Stimulated activated CD8-positive, alpha-beta memory T cell treated with anti-CD3 and anti-CD28 coated beads, Interleukin-15, amount 100 ng/mL, for 1 hour (primary cell): ENCODE measurements around the gene NARF.
A peak's percentile ranks its signal among the peaks of the same experiment; 100 is the strongest.
"Not testable (repeated sequence)": the region's sequence is repeated elsewhere in the genome, so short reads cannot be mapped to it uniquely, and the experiment has no call there.

Experiments
- DNase-seq: peaks from one replicate; pipeline ENCODE4 v3.0.0-alpha.2; 2020; ENCODE audit warnings: low read depth

NARF gene

DNA sequence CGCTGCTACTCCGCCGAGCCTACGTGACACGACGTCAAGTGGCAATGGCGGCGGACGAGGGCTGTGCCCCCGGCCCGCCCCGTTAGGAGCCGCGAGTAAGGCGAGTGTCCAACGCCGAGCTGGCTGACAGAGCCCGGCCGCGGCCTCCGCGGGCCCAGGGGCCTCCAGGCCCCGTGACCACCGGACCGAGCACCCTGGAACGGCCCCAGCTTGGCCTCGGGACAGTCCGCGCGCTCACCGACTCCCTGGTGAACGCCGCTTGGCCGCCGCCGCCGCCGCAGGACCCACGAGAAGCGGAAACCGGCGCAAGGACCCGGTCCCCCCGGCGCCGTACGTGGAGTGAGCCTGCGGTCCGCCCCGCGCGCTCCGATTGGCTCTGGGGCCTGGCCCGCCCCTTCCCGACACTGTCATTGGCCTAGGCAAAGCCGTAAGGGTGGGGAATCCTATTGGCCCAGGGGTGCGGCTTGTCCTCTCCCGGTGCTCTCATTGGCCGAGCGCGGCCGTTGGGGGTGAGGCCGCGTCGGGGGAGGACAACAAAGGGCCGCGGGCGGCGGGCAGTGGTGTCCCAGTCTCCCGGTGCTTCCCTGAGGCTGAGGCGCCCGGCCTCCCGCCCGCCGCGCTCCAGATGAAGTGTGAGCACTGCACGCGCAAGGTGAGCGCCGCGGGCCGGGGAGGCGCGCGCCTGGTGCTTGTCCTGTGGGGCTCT, at the start of gene NARF:
Gene NARF (plus strand): TSS at position 563 of the 706 bp plus-strand sequence. CDS start 63 bp downstream, at position 626.
- DNase-seq = peak; percentile 89

DNA sequence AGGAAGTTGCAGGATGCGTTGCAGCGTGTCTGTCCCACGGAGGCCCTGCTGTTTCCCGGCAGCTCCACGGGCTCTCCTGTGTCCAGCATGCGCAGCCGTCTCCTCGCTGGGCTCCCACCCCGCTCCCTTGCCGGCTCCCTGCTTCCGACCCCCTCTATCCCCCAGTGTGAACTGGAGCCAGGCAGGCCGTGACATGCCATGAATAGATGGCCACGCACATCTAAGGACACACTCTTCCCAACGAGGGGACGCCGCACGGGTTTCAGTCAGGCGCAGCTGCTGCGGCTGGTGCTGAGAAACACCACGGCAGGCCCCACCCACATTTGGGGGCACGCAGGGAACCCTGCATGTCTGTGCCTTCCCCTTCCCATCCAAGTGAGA, 49.6 kb upstream of the NARF start:
- no peak for DNase-seq

DNA sequence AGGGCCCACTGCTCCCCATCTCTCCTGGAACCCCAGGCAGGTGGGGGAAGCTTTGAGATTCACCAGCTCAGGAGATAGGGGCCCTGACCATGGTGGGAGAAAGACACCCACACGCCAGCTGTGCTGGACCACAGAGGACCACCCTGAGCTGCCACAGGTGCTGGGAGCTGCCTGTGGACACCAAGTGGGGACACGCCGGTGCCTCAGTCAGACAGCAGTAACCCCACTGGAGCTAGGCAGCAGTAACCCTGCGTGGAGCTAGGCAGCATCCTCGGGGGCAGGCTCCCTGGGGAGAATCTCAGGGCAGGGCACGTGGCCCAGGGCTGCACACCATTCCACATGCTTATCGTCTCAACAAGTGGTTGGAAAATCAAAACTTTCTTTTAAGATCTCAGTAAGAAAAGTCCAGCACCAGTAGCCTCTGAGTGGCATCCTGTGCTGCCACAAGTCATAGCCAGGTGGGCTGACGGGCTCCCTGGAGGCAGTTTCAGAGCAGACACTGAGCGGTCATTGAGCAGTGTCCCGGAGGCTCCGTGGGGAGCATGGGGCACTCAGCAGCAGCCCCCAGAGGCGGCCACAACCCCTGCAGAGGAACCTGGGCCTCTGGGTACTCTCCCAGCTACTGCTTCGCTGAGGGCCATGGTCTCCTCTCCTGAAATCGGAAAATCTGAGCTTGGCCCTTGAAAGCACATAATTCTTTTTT, 48.4 kb upstream of the NARF start:
- DNase-seq = no peak

DNA sequence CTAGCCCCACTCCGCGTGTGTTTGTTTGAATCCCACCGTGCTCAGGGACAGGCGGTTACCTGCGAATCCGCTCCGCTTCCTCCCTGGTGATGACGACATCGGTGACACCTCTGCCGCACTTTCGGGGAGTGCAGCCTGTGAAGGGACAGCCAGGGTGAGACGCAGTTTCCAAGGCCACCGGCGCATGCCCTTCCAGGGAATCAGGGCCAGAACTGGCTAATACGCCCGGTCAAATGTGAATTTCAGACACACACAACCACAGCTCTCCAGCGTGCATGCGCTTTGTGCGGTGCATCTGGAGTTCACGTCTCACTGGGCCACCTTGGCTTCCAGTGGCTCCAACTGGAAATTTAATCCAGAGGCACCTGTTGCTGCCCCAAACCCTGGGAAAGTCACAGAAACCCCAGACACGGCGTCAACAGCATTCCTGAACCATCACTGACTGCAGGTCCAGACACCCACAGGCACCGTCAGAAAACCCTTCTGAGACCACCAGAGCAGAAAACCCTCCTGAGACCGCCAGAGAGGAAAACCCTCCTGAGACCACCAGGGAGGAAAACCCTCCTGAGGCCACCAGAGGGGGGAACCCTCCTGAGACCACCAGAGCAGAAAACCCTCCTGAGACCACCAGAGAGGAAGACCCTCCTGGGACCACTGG, 47.0 kb upstream of the NARF start:
- no peak for DNase-seq

DNA sequence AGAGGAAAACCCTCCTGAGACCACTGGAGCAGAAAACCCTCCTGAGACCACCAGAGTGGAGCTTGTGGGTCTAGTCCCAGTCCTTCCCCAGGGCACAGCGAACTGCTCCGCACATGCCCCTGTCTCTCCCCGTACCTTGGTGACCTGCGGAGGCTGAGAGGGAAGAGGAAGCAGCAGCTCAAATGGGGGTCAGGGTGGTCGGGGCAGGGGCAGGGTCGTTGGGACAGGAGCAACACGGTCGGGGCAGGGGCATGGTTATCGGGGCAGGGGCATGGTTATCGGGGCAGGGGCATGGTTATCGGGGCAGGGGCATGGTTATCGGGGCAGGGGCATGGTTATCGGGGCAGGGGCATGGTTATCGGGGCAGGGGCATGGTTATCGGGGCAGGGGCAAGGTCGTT, 46.5 kb upstream of the NARF start:
- not testable (repeated sequence) for DNase-seq

DNA sequence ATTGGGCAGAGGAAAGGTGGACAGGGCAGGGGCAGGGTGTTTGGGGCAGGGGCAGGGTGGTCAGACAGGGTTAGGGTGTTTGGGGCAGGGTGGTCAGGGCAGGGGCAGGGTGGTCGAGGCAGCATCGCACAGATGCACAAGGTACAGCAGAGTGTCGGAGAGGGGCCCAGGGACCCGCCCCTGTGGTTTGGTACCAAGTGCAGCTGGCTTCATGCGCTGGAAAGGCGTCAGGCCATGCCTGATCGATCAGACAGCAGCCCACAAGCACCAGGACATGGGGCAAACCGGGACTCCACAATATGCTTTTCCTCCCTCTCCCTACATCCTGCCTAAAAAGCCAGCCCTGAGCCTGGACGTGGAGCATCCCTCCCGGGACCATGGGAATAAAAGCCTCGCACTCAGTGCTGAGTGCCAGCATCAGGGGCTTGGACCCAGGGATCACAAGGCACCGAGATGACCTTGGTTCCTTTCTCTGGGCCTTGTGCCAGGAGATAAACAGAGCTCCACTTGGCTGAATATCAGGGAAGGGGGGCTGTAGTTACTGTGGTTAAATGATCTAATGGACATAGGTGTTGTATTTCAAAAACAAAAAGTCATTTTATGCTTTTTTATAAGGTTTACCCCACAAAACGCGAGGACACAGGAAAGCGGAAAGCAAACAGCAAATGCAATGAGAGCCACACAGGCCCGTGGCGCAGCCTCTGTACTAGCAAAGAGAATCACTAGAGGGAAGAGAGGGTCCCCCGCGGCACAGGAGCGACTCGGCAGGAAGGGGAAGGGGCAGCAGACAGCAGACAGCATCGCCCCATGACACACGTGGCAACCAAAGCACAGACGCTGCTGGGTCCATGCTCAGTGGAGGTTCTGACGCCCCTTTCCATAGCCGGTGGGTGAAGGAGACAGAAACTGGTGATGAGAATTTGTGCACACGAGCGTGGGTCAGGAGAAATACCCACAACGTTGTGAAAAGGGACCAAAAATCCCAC, 45.7 kb upstream of the NARF start:
- no peak for DNase-seq

DNA sequence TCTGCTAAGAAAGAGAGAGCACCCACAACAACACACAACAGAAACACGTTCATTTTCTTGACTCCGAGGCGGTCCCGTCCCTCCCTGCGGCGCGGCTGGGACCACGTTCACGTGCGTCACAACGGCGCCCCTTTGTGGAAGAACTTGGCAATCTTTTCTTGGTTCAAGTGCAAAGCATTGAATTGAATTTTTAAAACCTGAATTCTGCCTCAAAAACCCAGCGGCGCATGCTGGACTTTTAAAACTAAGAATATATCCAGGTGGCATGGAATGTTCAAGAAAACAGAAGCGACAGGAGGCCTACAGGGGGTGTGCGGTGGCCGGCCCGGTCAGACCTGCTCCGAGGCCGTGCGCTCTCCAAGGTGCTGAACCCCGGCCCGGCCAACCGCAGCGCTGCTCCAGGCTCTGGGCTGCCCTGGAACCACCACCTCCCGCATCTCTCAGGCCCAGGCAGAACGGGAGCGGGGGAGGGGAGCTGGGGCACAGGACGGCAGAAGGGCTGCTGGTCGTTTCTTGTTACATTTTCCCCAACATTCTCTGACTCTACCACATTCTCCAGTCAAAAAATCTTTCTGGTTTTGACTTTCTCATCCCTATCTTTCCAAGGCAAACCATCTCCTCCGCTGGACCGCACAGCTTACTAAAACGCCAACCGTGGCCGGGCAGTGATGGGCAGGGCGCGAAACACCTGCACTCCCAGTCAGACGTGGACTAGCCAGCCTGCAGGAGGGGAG, 43.8 kb upstream of the NARF start:
- peak; percentile 51 for DNase-seq

DNA sequence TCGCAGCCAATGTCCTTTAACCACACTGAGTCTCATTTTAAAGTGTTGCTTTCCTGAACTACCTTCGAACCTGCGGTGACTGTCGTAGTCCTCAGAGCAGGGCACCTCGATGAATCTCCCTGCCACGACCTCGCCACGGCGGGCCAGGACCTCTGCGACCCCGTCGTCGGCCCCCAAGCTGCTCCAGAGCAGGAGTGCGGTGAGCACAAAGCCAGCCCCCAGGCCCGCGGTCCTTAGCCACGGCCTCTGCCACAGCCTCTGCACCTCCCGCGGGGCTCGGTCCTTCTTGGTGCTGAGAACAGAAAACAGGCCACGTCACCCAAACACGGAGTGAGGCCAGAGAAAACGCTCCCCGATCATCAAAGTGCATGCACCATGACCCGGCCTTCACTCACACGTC, 43.2 kb upstream of the NARF start:
- no peak for DNase-seq

DNA sequence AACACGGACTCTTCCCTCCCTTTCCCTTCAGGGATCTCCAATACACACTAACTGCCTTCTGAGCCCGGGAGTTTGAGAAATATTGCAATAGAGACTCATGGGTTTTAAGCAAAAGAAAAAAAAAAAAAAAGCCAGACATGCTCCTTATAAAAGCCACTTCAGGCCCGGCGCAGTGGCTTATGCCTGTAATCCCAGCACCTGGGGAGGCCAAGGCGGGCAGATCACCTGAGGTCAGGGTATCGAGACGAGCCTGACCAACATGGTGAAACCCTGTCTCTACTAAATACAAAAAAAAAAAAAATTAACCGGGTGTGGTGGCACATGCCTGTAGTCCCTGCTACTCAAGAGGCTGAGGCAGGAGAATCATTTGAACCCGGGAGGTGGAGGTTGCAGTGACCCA, 42.8 kb upstream of the NARF start:
- no peak for DNase-seq

DNA sequence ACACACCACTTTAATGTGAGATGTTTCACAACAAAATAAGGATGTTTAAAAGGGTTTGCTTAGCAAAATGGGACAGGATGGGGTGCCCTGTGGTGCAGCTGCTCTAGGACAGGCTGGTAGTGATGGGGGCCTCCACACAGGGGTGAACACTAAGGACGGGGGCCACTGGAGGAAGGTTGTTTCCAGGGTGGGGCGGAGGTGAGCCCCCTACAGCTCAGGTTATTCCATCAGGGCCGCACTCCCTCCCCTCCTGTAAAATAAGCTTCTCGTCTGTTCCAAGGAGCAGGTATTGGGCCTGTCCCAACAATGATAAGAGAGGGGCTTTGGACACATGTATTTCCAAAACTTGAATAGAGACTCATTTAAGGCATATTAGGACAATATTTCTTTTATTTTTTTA, 42.3 kb upstream of the NARF start:
- no peak for DNase-seq

DNA sequence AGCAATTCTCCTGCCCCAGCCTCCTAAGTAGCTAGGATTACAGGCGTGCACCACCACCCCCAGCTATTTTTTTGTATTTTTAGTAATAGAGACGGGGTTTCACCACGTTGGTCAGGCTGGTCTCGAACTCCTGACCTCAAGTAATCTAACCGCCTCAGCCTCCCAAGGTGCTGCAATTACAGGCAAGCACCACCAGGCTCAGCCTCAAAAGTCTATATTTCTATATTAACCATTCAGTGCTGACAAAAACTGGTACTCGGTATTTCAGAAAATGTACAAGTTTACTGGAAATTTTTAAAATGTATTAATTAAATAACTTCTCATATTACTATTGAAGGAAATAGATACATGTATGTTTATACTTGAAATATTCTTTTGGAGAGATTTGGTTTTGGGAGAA, 41.8 kb upstream of the NARF start:
- no peak for DNase-seq

DNA sequence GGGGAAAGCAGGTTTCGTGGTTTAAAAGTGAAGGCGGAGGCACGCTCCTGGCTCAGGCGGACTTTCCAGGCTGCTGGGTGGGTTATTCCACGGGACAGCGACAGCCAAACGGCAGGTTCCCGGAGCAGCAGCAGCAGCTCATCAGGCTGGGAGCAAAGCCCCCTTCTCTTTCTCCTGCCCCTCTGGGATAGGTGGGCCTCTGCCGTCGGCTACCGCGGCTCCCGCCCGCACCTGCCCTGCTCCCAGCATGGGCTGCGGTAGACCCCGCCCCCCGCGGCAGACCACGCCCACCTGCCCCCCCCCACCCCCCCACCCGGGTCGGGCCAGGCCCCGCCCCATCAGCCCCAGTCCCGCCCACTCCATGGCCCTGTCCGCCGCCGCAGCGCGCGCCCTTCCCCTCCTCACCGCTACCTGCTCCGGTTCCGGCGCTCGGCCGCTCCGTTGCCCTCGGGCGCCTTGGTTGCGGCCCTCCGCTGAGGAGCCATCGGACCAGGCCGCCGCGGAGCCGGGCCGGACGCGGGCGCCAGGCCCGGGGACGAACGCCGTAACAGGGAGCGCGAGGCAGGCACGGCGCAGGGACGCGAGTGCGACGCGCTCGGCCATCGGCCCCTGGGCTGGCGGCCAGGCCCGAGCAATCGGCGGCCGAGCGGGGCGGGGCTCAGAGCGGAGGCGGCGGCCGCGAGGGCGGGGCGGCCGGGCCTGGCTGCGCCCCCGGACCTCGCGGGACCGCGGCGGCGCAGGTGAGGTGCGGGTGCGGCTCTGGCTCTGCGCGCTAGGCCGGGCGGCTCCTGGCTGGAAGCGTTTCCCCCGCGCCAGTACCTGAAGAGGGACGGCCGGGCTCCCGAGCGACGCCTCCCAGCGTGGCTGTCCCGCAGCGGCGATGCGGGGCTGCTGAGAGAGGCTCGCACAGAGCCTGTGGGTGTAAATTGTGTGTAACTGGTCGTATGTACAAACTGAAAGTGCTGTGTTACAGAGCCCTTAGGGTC, 40.2 kb upstream of the NARF start, which contains the start of the genes HEXD and OGFOD3:
Gene HEXD (plus strand): TSS at position 347 of the 986 bp plus-strand sequence. CDS start 1,453 bp downstream, outside the sequence.
Gene OGFOD3 (minus strand): TSS at position 586 of the 986 bp plus-strand sequence. CDS start 101 bp downstream, at position 485.
- peak; percentile 63 for DNase-seq

DNA sequence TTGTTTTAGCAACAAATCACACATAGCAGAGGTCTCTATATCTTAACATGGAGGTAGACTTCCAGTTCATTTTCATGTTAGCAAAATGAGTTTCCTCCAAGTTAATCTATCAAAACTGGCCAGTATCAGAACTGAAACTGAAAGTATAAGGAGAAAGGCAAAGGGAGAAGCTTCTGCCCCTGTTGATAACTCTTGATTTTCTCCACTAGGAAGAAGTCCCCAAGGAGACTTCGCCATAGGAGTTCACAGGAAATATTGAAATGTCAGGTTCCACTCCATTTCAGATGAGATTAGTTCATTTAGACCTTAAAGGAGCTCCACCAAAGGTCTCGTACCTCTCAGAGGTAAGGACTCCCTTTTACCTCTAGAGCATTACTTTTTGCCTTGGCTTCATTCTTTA, 39.0 kb upstream of the NARF start:
- DNase-seq = no peak

DNA sequence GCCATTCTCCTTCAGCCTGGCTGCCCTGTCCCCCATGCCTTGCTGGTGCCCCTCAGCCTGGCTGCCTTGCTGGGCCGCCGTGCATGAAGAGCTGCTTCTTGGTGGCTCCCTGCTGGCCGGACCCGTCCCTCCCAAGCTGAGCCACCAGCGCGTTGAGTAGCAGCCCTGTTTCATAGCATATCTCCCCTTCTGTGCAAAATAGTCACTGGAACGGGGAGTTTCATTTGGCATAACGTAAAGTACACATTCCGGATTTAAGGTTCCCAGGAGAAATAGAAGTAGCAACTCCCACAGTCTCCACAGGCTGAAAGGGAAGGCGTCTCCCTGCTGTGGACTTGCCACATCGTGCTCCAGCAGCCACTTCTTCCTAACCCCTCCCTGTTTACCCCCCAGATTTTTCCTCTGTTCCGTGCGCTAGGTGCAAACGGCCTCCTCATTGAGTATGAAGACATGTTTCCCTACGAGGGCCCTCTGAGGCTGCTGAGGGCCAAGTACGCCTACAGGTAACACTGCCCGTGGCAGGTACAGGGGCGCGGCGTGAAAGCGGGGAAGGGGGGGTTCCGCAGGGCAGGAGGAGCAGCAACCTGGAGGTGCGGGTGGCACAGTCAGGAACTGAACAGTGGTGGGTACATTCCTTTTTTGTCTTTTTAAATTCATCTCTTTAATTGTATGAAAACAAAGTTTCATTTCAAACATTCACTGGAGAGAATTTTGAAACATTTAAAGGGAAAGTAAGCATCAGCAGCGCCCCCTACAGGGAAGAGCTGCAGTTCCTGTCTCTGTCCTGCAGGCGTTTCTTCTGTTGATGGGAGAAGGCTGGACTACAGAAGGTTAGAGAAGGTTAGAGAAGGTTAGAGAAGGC, 34.3 kb upstream of the NARF start:
- no peak for DNase-seq

DNA sequence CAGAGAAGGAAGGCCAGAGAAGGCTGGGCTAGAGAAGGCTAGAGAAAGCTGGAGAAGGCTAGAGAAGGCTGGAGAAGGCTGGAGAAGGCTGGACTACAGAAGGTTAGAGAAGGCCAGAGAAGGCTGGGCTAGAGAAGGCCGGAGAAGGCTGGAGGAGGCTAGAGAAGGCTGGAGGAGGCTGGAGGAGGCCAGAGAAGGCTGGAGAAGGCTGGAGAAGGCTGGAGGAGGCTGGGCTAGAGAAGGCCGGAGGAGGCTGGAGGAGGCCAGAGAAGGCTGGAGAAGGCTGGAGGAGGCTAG, 33.7 kb upstream of the NARF start:
- no peak for DNase-seq

DNA sequence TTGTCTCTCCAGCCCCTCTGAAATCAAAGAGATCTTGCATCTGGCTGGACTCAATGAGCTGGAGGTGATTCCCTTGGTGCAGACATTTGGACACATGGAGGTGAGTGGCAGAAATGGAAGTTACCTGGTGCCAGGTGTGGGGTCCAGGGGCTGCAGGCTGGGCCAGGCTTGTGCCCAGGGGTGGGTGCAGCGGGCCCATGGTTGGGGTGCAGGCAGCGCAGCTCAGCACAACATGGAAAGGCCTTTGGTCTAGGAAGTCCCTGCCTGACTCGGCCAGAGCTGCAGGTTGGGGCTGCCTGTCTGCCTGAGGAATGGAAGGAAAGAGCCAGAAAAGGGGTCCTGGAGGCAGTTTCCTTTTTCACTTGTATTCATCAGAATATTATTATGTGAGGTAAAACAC, 30.0 kb upstream of the NARF start:
- no peak for DNase-seq

DNA sequence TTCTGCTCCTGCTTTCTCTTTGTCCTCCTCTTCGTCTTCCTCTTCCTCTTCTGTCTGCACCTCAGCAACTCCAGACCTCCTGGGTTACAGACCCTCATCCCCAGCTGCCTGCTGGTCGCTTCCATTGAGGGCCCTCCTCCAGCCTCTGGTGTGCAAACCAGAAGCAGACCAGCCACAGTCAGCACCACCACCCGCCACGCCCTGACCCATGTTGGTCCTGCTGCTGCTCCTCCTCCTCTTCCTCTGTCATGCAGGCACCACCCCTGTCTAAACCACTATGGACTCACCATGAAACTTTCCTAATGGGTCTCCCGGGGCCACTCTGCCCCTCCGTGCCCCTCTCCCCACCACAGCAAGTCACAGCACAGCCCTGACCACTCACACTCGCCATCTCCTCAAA, 28.7 kb upstream of the NARF start:
- DNase-seq = no peak

DNA sequence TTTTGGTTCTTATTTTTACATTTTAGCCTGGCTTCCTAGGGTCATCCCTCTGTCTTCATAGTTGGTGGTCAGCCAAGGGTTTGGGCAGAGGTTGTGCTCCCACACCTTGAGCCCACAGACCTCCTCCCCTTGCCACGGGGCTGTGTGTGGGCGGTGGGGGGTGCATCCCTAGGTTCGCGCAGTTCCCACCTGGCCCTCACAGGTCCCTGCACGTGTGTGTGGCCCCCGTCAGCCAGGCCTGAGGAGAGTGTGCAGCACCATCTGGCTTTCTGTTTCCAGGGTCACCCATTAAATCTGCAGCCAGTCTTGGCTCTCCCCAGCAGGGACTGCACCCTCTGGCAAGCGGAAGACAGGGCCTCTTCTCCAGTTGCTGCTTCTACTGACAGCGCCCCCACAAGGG, 26.5 kb upstream of the NARF start:
- DNase-seq = no peak

DNA sequence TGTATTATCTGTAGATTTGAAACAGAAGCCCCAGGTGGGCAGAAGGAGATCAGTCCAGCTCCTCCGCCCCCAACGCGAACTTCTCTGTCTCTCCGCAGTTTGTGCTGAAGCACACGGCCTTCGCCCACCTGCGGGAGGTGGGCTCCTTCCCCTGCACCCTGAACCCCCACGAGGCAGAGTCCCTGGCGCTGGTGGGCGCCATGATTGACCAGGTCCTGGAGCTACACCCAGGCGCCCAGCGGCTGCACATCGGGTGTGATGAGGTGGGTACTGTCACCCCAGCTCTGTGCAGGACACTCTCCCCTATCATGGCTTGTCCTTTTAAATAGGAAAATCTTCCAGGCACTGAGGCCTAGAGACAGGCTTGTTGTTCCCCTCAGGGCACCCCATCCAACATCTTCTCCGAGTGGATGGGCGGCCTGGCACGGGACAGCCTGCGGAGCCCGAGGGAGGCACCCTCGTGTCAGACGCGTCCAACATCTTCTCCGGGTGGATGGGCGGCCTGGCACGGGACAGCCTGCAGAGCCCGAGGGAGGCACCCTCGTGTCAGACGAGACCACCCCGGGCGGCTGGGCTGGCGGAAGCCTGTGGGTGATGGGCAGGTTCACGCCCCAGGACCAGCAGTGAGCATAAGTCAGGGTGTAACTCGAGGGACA, 24.9 kb upstream of the NARF start:
- DNase-seq = no peak
